Kidney (tissue), 14 donors: ENCODE results near the gene SMCO2. TPM values are rescaled to one million over a fixed set of nuclear protein-coding genes. Genes with fewer than 3 reads are reported as not detected.
A peak's percentile ranks its signal among the peaks of the same experiment; 100 is the strongest.

ENCODE experiments used
- DNase-seq, 5 donors: peaks; one replicate each; pipeline ENCODE4 v3.0.0-alpha.2; 2013 to 2020
- FAIRE-seq: peaks from 2 replicates; lab custom pipeline; 2012; peaks lifted over from hg19 to GRCh38; lab: Jason Lieb, UNC
- H3K27ac ChIP-seq, 2 donors: one replicate each; pipeline ENCODE4 v1.7.0; 2013; ENCODE audit warnings: low read depth in 2 of 2, low read length in 2 of 2, inconsistent platforms in 1 of 2
- H3K27me3 ChIP-seq: one replicate; pipeline ENCODE4 v1.7.1; 2013; ENCODE audit warnings: low read length, inconsistent platforms; ENCODE audit not compliant: control insufficient read depth, insufficient read depth
- H3K36me3 ChIP-seq, 3 donors: one replicate each; pipeline versions ENCODE4 v1.7.0 to v1.7.1; 2013; ENCODE audit warnings: low read length in 3 of 3, control low read depth in 1 of 3, inconsistent platforms in 1 of 3; ENCODE audit not compliant: insufficient read depth in 3 of 3, control insufficient read depth in 2 of 3
- H3K4me1 ChIP-seq, 3 donors: one replicate each; pipeline versions ENCODE4 v1.7.0 to v1.7.1; 2013; ENCODE audit warnings: low read length in 3 of 3, inconsistent platforms in 1 of 3, low read depth in 1 of 3; ENCODE audit not compliant: control insufficient read depth in 2 of 3, insufficient read depth in 2 of 3
- H3K4me3 ChIP-seq, 3 donors: one replicate each; pipeline versions ENCODE4 v1.7.0 to v1.8.1; 2013; ENCODE audit warnings: low read length in 3 of 3, control low read depth in 1 of 3, inconsistent platforms in 1 of 3
- H3K9ac ChIP-seq, 3 donors: one replicate each; pipeline versions ENCODE4 v1.7.0 to v1.7.1; 2013; ENCODE audit warnings: low read length in 3 of 3, control low read depth in 1 of 3, inconsistent platforms in 1 of 3
- H3K9me3 ChIP-seq, 3 donors: one replicate each; pipeline versions ENCODE4 v1.7.0 to v1.7.1; 2013; ENCODE audit warnings: low read length in 3 of 3, control low read depth in 1 of 3, inconsistent platforms in 1 of 3; ENCODE audit not compliant: control insufficient read depth in 2 of 3, insufficient read depth in 1 of 3
- CTCF ChIP-seq: IDR thresholded peaks from 3 replicates; pipeline ENCODE4 v1.5.1; 2012; ENCODE audit warnings: mild to moderate bottlenecking, moderate library complexity, borderline replicate concordance; ENCODE audit not compliant: insufficient read depth; ENCODE audit errors: extremely low read depth
- intact Hi-C: fragments of 100-400 bp; cut with DNase I; formaldehyde crosslinking; loops from one replicate; pipeline ENCODE4 v1.11.1; 2022
- polyA plus RNA-seq: library from polyadenylated mRNA; stranded (reverse); fragments of 350-450 nt; fragmentation: Illumina TruSeq; extraction: RNeasy Lipid Tissue Mini Kit (QIAGEN cat#74804); gene quantifications from one replicate; pipeline ENCODE4 v1.2.3, GENCODE V29; 2014; ENCODE audit warnings: low read depth, low replicate concordance; ENCODE audit not compliant: insufficient read depth
- total RNA-seq: library from RNA; stranded (reverse); fragmentation: NEBNext Ultra II Directional; extraction: Animal tissue kit (Norgen Biotek cat#: 25700); gene quantifications from one replicate; pipeline ENCODE4 v1.2.1, GENCODE V29; 2021
- donor health status: control.
- donor health status: control.
- donor health status: control.
- donor health status: control.
- donor health status: control.
- donor health status: DM: yes; HTN: yes; CAD: no.
- donor health status: Normal renal cell carcinoma (clear cell type).

Gene SMCO2
- total and polyA plus RNA-seq, 2 donors from 2014 or later, result 0.38 TPM; not detected in 1

- TF ChIP-seq CTCF, result no peak
- no peaks in the 10 kb centered on the region for H3K9me3 ChIP-seq
- peak overlapping the region; percentile 83 to 98 (median 89) for H3K9ac ChIP-seq
- peaks cover 5 to 13% (median 11%) of the 10 kb centered on the region in 3 donors for H3K4me1 ChIP-seq
- no peaks in the 10 kb centered on the region for H3K27me3 ChIP-seq
- DNase-seq (no peak), FAIRE-seq (no peak)
- H3K27ac ChIP-seq, result peak overlapping the region; percentile 96 to 98
- intact Hi-C loops, result no loop called here
- no peaks in the 10 kb centered on the region for H3K36me3 ChIP-seq
- peak overlapping the region; percentile 84 to 96 (median 95) for H3K4me3 ChIP-seq
Observed at GRCh38 chr12:27523305-27523641, 76.7 kb downstream of the SMCO2 start.

- DNase-seq (peak; percentile 99 to 100 (median 100)), FAIRE-seq (peak; percentile 87)
- peak within 1 kb of the TSS; percentile 84 to 96 (median 95) for H3K4me3 ChIP-seq
- H3K4me1 ChIP-seq, result peaks cover 5 to 13% (median 8%) of the 10 kb centered on the region in 3 donors
- no peaks in the 10 kb centered on the region for H3K27me3 ChIP-seq
- H3K27ac ChIP-seq, result peak within 1 kb of the TSS; percentile 96 to 98
- H3K9ac ChIP-seq, result peak within 1 kb of the TSS; percentile 83 to 98 (median 89)
- intact Hi-C loops, result no loop called here
- no peaks in the 10 kb centered on the region for H3K9me3 ChIP-seq
- peak; percentile 4 for TF ChIP-seq CTCF
- no peaks in the 10 kb centered on the region for H3K36me3 ChIP-seq
Observed at GRCh38 chr12:27523642-27524493, 77.3 kb downstream of the SMCO2 start, which contains the start of gene PPFIBP1. Gene PPFIBP1, plus strand, starts transcription at chr12:27524206. Its CDS starts 109,191 bp downstream, at chr12:27633397.

GRCh38 chr12:27524494-27524835 lies 77.9 kb downstream of the SMCO2 start:
- TF ChIP-seq CTCF, result no peak
- Histone ChIP-seq H3K27me3 (no peaks in the 10 kb centered on the region), H3K4me1 (peaks cover 5 to 13% (median 6%) of the 10 kb centered on the region in 3 donors), H3K36me3 (no peaks in the 10 kb centered on the region), H3K27ac (peak overlapping the region; percentile 96 to 98), H3K4me3 (peak overlapping the region; percentile 84 to 96 (median 95)), H3K9ac (peak overlapping the region; percentile 81 to 83 (median 82)), H3K9me3 (no peaks in the 10 kb centered on the region)
- DNase-seq, result no peak
- intact Hi-C loops, result no loop called here
- FAIRE-seq, result no peak
